LoVo (cell line): ENCODE data around the gene AGR2.
"Not testable (repeated sequence)": the region's sequence is repeated elsewhere in the genome, so short reads cannot be mapped to it uniquely, and the experiment has no call there.

ENCODE experiments used
- DNase-seq: peaks from one replicate; pipeline ENCODE4 v3.0.0-alpha.2; 2016; ENCODE audit warnings: low spot score

Gene AGR2

GRCh38 chr7:16773884-16774283 is 30.9 kb downstream of the AGR2 start:
- DNase-seq, result no peak

- DNase-seq, result no peak
These were observed 31.5 kb downstream of the AGR2 start for GRCh38 chr7:16773326-16773725.

DNA sequence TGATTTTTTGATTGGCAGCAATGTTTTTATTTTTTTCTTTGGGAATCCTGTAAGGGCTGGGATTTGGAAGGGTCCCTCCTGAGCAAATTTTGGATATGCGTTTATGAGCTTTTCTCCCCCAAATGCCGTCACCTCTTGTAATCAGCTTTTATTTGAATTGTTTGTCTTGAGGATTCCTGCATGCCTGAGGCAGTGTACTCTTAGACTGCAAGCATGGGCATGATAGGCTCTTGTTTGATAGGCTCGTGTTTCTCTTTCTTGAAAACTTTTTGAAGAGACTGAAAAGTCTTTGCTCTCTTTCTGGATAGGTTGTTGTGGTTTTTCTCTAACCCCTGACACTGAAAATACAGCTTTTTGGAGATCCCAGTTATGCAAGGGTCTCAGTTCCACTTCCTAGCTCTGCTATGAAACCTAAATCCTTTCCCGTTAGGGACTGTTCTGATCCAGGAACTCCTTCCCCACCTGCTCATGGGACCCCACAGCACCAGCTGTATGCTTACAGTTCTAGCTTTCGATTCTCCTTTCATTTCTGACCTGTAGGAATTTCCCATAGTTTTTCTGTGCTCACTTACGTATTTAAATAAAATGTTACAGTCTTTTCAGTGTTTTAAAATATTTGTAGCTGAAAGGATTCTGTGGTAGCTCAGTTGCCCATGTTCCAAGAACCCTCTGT is 34.0 kb downstream of the AGR2 start:
- no peak for DNase-seq

GRCh38 chr7:16769994-16770393 is 34.8 kb downstream of the AGR2 start:
- DNase-seq, result not testable (repeated sequence)

DNA sequence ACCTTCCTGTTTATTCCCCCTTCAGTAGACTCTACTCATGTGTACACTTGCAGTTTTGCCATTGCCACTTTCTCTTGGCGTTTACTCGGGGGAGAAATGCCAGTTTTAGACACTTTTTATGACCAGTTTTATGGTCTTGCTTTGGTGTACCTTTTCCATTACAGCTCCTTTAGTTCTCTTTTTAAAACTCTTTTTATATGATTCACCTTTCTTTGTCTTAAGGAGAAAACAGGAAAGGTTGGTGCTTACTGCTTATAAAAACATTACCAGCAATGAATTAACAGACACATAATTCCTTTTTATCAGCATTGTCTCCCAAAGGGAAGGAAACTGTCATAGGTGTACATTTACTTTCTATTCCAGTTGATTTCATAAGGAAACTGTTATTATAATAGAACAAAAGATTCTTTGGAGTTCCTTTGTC is 39.4 kb downstream of the AGR2 start:
- DNase-seq, result peak; percentile 32

DNA sequence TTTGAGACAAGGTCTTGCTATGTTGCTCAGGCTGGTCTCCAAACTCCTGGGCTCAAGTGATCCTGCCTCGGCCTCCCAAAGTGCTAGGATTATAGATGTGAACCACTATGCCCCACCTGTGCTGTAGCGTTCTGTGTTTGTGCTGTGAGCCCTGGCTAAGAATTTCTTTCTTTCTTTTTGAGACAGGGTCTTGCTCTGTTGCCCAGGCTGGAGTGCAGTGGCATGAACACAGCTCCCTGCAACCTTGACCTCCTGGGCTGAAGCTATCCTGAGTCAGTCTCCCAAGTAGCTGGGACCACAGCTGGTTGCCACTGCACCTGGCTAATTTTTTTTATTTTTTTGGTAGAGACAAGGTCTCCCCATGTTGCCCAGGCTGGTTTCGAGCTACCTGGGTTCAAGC is 39.9 kb downstream of the AGR2 start:
- DNase-seq, result no peak

GRCh38 chr7:16762177-16762576 is 42.6 kb downstream of the AGR2 start:
- DNase-seq, result no peak

- no peak for DNase-seq
These were observed 45.0 kb downstream of the AGR2 start for GRCh38 chr7:16759840-16760239.

DNA sequence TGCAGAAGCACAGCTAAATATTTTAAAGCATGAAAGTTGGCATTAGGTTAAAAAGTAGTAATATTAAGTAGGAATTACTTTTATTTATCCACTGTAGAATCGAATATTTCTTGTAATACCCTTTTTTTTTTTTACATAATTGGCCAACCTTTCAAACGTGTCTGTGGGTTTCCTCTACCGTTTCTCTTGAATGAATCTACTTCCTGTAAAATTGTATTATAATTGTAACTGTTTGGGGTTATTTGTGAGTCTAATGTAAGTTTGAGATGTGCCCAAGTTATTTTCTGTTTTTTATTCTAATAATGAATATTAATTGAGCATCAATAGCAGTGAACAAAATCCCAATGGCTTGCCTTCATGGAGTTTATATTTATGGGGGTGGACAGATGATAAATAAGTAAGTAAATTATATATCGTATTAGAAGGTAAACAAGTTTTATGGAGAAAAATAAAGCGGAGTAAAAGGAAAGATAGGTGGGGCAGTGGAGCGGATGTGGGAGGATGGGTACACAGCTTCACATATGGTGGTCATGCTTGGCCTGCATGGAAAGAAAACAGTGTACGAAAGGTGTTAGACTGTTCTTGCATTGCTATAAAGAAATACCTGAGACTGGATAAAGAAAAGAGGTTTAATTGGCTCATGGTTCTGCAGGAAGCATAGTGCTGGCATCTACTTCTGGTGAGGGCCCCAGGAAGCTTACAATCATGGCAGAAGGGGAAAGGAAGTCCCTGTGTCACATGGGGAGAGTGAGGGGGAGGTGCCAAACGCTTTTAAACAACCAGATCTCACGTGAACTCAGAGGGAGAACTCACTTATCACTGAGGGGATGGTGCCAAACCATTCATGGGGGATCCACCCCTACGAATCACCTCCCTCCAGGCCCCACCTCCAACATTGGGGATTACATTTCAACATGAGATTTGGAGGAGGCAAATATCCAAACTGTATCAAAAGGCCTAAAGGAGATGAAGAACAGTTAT is 45.9 kb downstream of the AGR2 start:
- DNase-seq, result no peak

- DNase-seq, result no peak
These were observed 46.8 kb downstream of the AGR2 start for GRCh38 chr7:16758036-16758435.

DNA sequence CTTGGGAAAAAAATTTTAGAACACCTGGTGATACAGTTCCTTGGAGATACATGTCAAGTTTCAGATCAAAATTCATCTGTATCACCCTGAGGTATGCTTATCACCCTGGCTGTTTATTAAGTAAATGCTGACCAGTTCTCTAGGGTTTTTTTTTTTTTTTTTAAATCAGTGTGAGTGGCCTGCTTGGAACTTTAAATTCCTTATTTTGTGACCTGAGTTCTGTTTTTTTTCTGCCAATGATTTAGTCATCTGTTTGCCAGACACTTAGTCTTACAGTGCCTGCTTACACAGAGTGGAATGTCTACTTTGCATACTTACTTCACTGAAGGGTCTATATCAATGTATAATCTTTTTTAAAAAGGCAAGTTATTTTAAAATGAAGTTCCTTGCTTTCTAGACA is 49.4 kb downstream of the AGR2 start:
- no peak for DNase-seq

DNA sequence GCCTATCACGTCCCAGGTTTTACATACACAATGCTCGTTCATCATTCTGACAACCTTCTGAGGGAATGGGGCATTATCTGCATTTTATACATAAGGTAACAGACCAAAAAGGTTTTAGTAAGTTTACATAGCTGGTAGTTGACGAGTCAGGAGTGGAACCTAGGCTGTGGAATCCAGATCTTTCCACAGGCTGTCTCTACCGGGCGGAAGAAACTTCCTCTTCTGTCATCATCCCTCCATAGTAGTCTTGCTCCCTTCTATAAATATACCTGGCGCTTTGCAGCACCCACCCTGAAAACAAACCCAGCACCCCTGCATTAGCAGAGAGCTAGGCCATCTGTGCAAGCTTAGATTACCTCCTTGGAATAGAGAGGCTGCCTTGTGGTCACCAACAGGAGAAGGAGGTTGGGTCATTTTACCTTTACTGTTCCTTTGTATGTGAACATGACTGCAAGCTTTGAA is 49.9 kb downstream of the AGR2 start:
- DNase-seq, result no peak

DNA sequence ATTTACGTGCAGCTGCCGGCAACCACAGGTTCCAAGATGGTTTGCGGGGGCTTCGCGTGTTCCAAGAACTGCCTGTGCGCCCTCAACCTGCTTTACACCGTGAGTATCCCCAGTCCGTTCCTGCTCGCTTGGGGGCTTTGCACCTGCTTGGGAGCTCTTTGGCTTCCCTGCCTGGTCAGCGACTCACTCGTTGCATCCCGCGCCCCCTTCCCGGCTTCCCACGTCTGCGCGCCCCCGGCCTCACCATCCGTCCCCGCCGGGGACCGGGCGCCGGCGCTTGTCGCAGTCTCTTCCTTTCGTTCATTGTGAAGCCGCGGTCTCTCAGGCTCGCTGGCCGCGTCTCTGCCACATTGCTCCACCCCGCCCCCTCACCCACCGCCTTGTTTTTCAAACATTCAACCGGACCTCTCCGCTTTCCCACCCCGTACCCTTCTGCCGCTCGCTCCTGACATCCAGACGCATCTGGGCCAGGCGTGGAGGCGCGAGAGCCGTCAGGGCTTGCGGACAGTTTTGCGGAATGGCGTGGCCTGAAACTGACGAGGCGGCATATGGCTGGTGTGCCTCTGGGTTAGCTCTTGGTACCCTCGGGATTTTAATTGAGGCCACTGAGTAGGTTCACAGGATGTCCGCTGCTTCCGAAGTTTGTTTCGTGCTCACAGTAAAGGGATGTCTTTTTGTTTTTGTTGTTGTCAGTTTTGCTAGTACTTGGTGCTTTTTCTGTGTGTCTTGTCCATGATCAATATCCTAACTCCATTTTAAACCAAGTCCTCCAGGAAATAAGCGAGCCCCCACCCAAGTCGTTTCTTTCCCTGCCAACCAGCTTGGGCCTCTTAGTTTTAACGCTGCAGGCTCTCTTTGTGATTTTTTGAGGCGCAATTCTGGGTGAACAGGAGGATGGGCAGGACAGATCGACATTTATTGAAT is 50.6 kb downstream of the AGR2 start:
- DNase-seq, result peak; percentile 45

- DNase-seq, result peak; percentile 98
These were observed 51.5 kb downstream of the AGR2 start, which contains the start of gene TSPAN13 for GRCh38 chr7:16753102-16753931. TSPAN13 (plus strand) TSS chr7:16753755; CDS start chr7:16753968, 213 bp downstream.

DNA sequence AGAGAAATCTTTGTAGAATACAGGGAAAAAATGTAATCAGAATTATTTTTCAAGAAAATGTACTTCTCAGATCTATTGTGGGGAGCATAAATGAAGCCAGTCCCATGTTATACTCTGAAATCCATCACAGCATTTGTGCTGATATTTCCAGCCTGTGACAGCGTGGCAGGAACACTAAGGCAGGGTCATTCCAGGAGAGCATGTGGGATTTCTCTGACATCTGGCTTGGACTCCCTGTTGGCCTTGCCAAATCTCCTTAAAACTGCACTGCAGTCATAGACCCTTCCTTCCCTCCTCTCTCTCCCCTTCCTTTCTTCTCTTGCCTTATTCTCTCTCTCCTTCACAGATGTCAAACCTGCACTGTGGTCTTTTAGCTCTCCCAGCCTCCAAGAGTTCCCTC is 57.7 kb downstream of the AGR2 start:
- DNase-seq, result no peak

- DNase-seq, result no peak
These were observed 59.2 kb downstream of the AGR2 start for GRCh38 chr7:16745645-16746044.

GRCh38 chr7:16744518-16745250 is 60.1 kb downstream of the AGR2 start:
- DNase-seq, result no peak

- DNase-seq, result no peak
These were observed 61.6 kb downstream of the AGR2 start for GRCh38 chr7:16743236-16743635.

GRCh38 chr7:16742547-16742946 is 62.3 kb downstream of the AGR2 start:
- no peak for DNase-seq
